GM12878 (cell line): ENCODE data around the gene PDSS2. TPM values are rescaled to one million over a fixed set of nuclear protein-coding genes. Genes with fewer than 3 reads are reported as not detected.

ENCODE experiments used
- CTCF ChIP-seq, 3 experiments: IDR thresholded peaks in 2 of 3; conservative IDR thresholded peaks in 1 of 3; 2 replicates each; pipeline ENCODE4 v1.5.1; 2011; ENCODE audit warnings: low read depth in 3 of 3, low read length in 3 of 3, mild to moderate bottlenecking in 3 of 3, control low read depth in 2 of 3, moderate library complexity in 2 of 3, inconsistent platforms in 1 of 3, mixed read lengths in 1 of 3; ENCODE audit not compliant: control insufficient read depth in 2 of 3, insufficient read depth in 1 of 3; ENCODE audit errors: extremely low read depth in 1 of 3
- CUX1 ChIP-seq: IDR thresholded peaks from 2 replicates; pipeline ENCODE4 v1.6.1; 2012; ENCODE audit warnings: improper control_type of control experiment, low read depth, low read length; ENCODE audit not compliant: insufficient replicate concordance
- E2F4 ChIP-seq: IDR thresholded peaks from 2 replicates; pipeline ENCODE4 v1.6.1; 2012; ENCODE audit warnings: low read depth, low read length, improper control_type of control experiment
- ETV6 ChIP-seq, 2 experiments: fragments of 450-650 bp in 1 of 2; IDR thresholded peaks in 1 of 2; conservative IDR thresholded peaks in 1 of 2; 2 replicates each; pipeline ENCODE4 v1.6.1; 2014; ENCODE audit warnings: antibody characterized with exemption in 1 of 2, borderline replicate concordance in 1 of 2, low read depth in 1 of 2, mild to moderate bottlenecking in 1 of 2, moderate library complexity in 1 of 2
- RAD21 ChIP-seq: IDR thresholded peaks from 2 replicates; pipeline ENCODE4 v1.6.1; 2011; ENCODE audit warnings: mild to moderate bottlenecking, low read depth, low read length, moderate library complexity; ENCODE audit not compliant: insufficient read depth
- ZNF622 ChIP-seq: fragments of 450-650 bp; IDR thresholded peaks from 2 replicates; pipeline ENCODE4 v1.6.1; 2017; ENCODE audit warnings: mild to moderate bottlenecking, inconsistent platforms
- polyA plus RNA-seq, 11 experiments: library from polyadenylated mRNA; depleted of rRNA in 4 of 11; unstranded in 6 of 11; stranded (reverse) in 5 of 11; fragments of >200 nt; fragmentation: Nextera tagmentation in 4 of 11; fragmentation: Illumina TruSeq in 1 of 11; extraction: Ambion mirVana in 4 of 11; extraction: Trizol in 1 of 11; gene quantifications; 1 replicate in 1 of 11; 2 replicates in 10 of 11; pipeline versions ENCODE4 v1.2.1 to v1.2.3, GENCODE V29; 2011 to 2016; ENCODE audit warnings: inconsistent platforms in 2 of 11, missing spikeins in 2 of 11, low read depth in 1 of 11
- total RNA-seq, 4 experiments: library from RNA; depleted of rRNA in 3 of 4; stranded (reverse); fragments of >200 nt in 3 of 4; fragmentation: Illumina TruSeq in 1 of 4; extraction: Trizol in 1 of 4; gene quantifications; 2 replicates each; pipeline versions ENCODE4 v1.2.1 to v1.2.3, GENCODE V29; 2013 to 2021

PDSS2 gene
- total and polyA plus RNA-seq, 10 of the 15 experiments (the other 5 are each of a cell fraction or from before 2014, with no cell fraction given) = 7.7 to 15.5 (median 9.6) TPM

GRCh38 chr6:107124934-107125348 is 334.4 kb downstream of the PDSS2 start (continued):
- TF ChIP-seq CTCF (IDR thresholded peaks at IDR 0.05 in 2 of 3, conservative IDR thresholded peaks at IDR 0.05 in 1 of 3; ENCODE audit: control insufficient read depth in 2 of 3, extremely low read depth in 1 of 3, insufficient read depth in 1 of 3, low read depth in 3 of 3, low read length in 3 of 3) (peak in 1 of 3 experiments; percentile 13; a peak in 1 of 6 replicates), ETV6 (conservative IDR thresholded peaks at IDR 0.05 in 1 of 2, IDR thresholded peaks at IDR 0.05 in 1 of 2; ENCODE audit: borderline replicate concordance in 1 of 2, low read depth in 1 of 2) (peak in 1 of 2 experiments; percentile 51; a peak in 1 of 4 replicates), ZNF622 (no peak), CUX1 (no peak), RAD21 (peak; percentile 27; the same call in 1 of the 2 replicates), E2F4 (no peak)
- TF ChIP-seq, all 136 proteins: peak for 4
